ENCODE data around the gene ACP7.

- TF ChIP-seq ARNTL (CRISPR knock-in tag; IDR thresholded peaks at IDR 0.05; ENCODE audit: borderline replicate concordance, low read depth) (no peak), CSDC2 (CRISPR knock-in tag; IDR thresholded peaks at IDR 0.05) (no peak), RARB (CRISPR knock-in tag; IDR thresholded peaks at IDR 0.05) (no peak), CSRNP3 (CRISPR knock-in tag; IDR thresholded peaks at IDR 0.05) (no peak), SNAI2 (CRISPR knock-in tag; IDR thresholded peaks at IDR 0.05) (no peak), TOX (CRISPR knock-in tag; IDR thresholded peaks at IDR 0.05; ENCODE audit: borderline replicate concordance) (no peak), TCF4 (CRISPR knock-in tag; IDR thresholded peaks at IDR 0.05; ENCODE audit: borderline replicate concordance) (no peak), ZNF8 (CRISPR knock-in tag; IDR thresholded peaks at IDR 0.05) (no peak)
Measured at GRCh38 chr19:39154629-39155100, 70.5 kb downstream of the ACP7 start.
